ENCODE results near the gene SPPL2B. TPM values are rescaled to one million over a fixed set of nuclear protein-coding genes. Genes with fewer than 3 reads are reported as not detected.

The SPPL2B gene
- total and polyA plus RNA-seq, 12 donors, result 17.8 to 69.7 (median 21.2) TPM

DNA sequence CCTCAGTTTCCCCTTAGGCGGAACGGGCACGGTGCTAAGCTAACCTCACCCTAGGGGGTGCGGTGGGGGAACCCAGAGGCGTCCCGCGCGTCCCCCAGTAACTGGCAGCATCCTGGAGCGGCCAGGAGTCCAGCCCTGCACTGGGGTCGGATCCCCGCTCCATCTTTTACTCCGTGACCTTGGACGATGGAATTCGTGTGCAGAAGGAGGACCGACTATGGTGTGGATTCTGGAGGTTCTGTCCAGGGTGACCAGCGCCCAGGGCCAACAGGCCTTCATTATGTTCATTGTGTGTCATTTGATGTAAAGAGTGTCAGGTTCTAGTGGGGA is 630 bp downstream of the SPPL2B start:
- WGBS, 2 donors, result 3 to 4% methylated on average over 16 of the region's 16 CpGs
- Histone ChIP-seq H3K9me3 (no peaks in the 10 kb centered on the region), H3K4me3 (peak overlapping the region; percentile 71 to 100 (median 96)), H3K4me1 (peaks cover 23 to 63% (median 51%) of the 10 kb centered on the region in 9 donors), H3K36me3 (peaks cover 0 to 25% (median 0%) of the 10 kb centered on the region in 9 donors), H3K27ac (peak overlapping the region in 9 of 10 donors; percentile 79 to 93 (median 85)), H3K27me3 (no peaks in the 10 kb centered on the region)
- DNase-seq, result no peak
- ATAC-seq, result peak in 1 of 8 donors; percentile 4
- TF ChIP-seq, protein P1, sequence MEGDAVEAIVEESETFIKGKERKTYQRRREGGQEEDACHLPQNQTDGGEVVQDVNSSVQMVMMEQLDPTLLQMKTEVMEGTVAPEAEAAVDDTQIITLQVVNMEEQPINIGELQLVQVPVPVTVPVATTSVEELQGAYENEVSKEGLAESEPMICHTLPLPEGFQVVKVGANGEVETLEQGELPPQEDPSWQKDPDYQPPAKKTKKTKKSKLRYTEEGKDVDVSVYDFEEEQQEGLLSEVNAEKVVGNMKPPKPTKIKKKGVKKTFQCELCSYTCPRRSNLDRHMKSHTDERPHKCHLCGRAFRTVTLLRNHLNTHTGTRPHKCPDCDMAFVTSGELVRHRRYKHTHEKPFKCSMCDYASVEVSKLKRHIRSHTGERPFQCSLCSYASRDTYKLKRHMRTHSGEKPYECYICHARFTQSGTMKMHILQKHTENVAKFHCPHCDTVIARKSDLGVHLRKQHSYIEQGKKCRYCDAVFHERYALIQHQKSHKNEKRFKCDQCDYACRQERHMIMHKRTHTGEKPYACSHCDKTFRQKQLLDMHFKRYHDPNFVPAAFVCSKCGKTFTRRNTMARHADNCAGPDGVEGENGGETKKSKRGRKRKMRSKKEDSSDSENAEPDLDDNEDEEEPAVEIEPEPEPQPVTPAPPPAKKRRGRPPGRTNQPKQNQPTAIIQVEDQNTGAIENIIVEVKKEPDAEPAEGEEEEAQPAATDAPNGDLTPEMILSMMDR (IDR thresholded peaks at IDR 0.05), result no peak
- intact Hi-C loops (cut with DNase I), result no loop called here

DNA sequence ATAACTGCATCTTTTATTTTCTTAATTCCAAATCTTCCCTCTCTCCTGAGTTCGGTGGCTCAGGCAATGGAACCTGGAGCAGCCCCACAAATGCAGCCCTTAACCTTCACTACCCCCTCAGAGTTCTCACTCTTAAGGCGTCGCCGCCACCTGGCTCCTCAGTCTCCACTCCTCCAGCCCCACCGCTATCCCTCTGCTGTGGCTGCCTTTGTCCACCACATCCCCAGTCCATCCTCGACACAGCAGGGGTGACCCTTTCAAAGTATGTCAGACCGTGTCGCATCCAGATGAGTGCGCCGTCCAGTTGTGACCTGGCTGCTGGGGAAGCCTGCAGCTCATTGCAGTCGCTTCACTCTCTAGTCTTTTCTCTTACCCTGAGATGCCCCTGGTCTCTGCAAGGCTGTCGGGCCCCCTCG is 1.0 kb downstream of the SPPL2B start:
- peaks cover 0 to 21% (median 0%) of the 10 kb centered on the region in 9 donors for H3K36me3 ChIP-seq
- WGBS, 2 donors, result 50 to 61% methylated on average over 13 of the region's 13 CpGs
- H3K4me1 ChIP-seq, result peaks cover 23 to 63% (median 51%) of the 10 kb centered on the region in 9 donors
- H3K27ac ChIP-seq, result peak overlapping the region in 2 of 10 donors; percentile 86 to 88
- TF ChIP-seq, protein P1 (IDR thresholded peaks at IDR 0.05), result no peak
- ATAC-seq (no peak), DNase-seq (no peak)
- intact Hi-C loops (cut with DNase I), result no loop called here
- peak overlapping the region; percentile 71 to 100 (median 96) for H3K4me3 ChIP-seq
- no peaks in the 10 kb centered on the region for H3K27me3 ChIP-seq
- no peaks in the 10 kb centered on the region for H3K9me3 ChIP-seq

DNA sequence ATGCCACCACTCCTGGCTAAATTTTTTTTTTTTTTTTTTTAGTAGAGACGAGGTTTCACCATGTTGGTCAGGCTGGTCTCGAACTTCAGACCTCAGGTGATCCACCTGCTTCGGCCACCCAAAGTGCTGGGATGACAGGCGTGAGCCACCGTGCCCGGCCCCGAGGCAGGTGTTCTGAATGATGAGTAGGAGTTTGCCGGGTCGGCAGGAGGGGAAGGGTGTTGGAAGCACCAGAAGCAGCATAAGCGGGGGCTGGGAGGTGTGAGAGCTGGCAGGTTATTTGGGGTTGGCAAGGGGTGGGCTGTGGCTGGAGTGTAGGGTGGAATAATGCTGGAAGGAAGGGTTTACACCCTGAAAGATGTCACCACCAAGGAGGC is 1.8 kb downstream of the SPPL2B start:
- H3K4me3 ChIP-seq, result no peak overlapping the region
- TF ChIP-seq, protein P1 (IDR thresholded peaks at IDR 0.05), result no peak

DNA sequence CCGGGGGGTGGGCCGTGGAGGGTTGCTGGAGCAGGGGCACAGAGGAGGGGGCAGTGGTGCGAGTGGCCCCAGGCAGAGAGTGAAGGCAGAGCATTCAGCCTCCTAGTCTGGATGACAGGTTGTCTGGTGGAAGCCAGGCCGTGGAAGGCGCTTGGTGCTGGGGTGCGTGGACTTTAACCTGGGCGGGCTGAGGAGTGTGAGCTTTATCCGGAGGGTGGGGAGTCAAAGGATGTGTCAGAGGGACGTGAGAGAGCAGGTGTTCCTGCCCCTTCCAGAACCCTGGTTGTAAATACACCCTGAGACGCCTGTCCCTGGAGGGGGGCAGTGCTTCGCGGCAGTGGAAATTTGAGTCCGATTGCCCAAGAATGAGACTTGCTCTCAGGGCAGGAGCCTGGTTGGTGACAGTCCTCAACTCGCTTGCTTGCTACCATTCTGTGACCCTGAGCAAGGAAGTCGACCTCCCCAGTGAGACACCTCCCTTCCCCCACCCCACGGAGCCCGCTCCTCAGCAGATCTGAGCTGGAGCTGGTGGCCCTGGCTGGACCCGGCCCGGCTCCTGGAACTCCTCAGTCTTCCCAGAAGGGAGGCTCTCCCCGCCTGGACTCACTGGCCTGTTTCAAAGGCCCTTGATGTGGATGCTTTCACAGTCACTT is 2.3 kb downstream of the SPPL2B start:
- intact Hi-C loops (cut with DNase I), result no loop called here
- WGBS, 2 donors, result 77 to 82% methylated on average over 20 of the region's 20 CpGs
- Histone ChIP-seq H3K9me3 (no peaks in the 10 kb centered on the region), H3K27me3 (no peaks in the 10 kb centered on the region), H3K4me1 (peaks cover 23 to 63% (median 51%) of the 10 kb centered on the region in 9 donors), H3K4me3 (no peak overlapping the region), H3K36me3 (peaks cover 0 to 13% (median 0%) of the 10 kb centered on the region in 9 donors), H3K27ac (no peak overlapping the region)
- ATAC-seq (no peak), DNase-seq (no peak)
- TF ChIP-seq, protein P1 (IDR thresholded peaks at IDR 0.05), result no peak

More for the DNA sequence above, 1.8 kb downstream of the SPPL2B start:
- H3K9me3 ChIP-seq, result no peaks in the 10 kb centered on the region
- H3K27ac ChIP-seq, result no peak overlapping the region
- no peaks in the 10 kb centered on the region for H3K27me3 ChIP-seq
- intact Hi-C loops (cut with DNase I), result no loop called here
- H3K36me3 ChIP-seq, result peaks cover 0 to 17% (median 0%) of the 10 kb centered on the region in 9 donors
- H3K4me1 ChIP-seq, result peaks cover 23 to 63% (median 51%) of the 10 kb centered on the region in 9 donors
- DNase-seq (no peak), ATAC-seq (no peak)
- WGBS, 2 donors, result 71 to 82% methylated on average over 10 of the region's 10 CpGs
